ENCODE results near the gene SHISA6. TPM values are rescaled to one million over a fixed set of nuclear protein-coding genes. Genes with fewer than 3 reads are reported as not detected.

Gene SHISA6
- total RNA-seq, 1 experiment from 2014 or later: 40.0 TPM

- no TSS peak for BruUV-seq (replicated peaks)
- ChIA-PET CTCF (no interaction called here), POLR2A (ENCODE audit: low non-redundant PET) (no interaction called here)
- peaks cover 29% of the 10 kb centered on the region for H3K4me1 ChIP-seq (ENCODE audit: insufficient read depth, low read length, poor library complexity, severe bottlenecking)
- no peak overlapping the region for H3K27ac ChIP-seq (ENCODE audit: low read depth, low read length, poor library complexity, severe bottlenecking)
- TF ChIP-seq EZH2 (IDR thresholded peaks at IDR 0.05; ENCODE audit: borderline replicate concordance, low read depth, low read length, poor library complexity, severe bottlenecking): no peak
- TF ChIP-seq CTCF (conservative IDR thresholded peaks at IDR 0.05; ENCODE audit: low read depth, low read length): no peak
- H3K4me3 ChIP-seq (ENCODE audit: low read depth, low read length, poor library complexity, severe bottlenecking): no peak overlapping the region
- no peaks in the 10 kb centered on the region for H3K9me3 ChIP-seq (ENCODE audit: low read depth, low read length, poor library complexity, severe bottlenecking)
- no peak for DNase-seq (ENCODE audit: low spot score)
- intact Hi-C loops (cut with micrococcal nuclease; ENCODE audit: unreplicated experiment): no loop called here
- H3K36me3 ChIP-seq (ENCODE audit: insufficient read depth, low read length, poor library complexity, severe bottlenecking): no peaks in the 10 kb centered on the region
- no peaks in the 10 kb centered on the region for H3K27me3 ChIP-seq (replicated peaks; ENCODE audit: insufficient read depth, low read depth, low read length, poor library complexity)
Observed at GRCh38 chr17:11388054-11388453, 147.0 kb downstream of the SHISA6 start.

GRCh38 chr17:11389583-11389982, 148.6 kb downstream of the SHISA6 start:
- no peaks in the 10 kb centered on the region for H3K27me3 ChIP-seq (replicated peaks; ENCODE audit: insufficient read depth, low read depth, low read length, poor library complexity)
- H3K4me1 ChIP-seq (ENCODE audit: insufficient read depth, low read length, poor library complexity, severe bottlenecking): peaks cover 14% of the 10 kb centered on the region
- H3K4me3 ChIP-seq (ENCODE audit: low read depth, low read length, poor library complexity, severe bottlenecking): no peak overlapping the region
- intact Hi-C loops (cut with micrococcal nuclease; ENCODE audit: unreplicated experiment): no loop called here
- ChIA-PET POLR2A (ENCODE audit: low non-redundant PET) (no interaction called here), CTCF (no interaction called here)
- BruUV-seq (replicated peaks): no TSS peak
- H3K9me3 ChIP-seq (ENCODE audit: low read depth, low read length, poor library complexity, severe bottlenecking): no peaks in the 10 kb centered on the region
- DNase-seq (ENCODE audit: low spot score): no peak
- no peaks in the 10 kb centered on the region for H3K36me3 ChIP-seq (ENCODE audit: insufficient read depth, low read length, poor library complexity, severe bottlenecking)
- no peak for TF ChIP-seq CTCF (conservative IDR thresholded peaks at IDR 0.05; ENCODE audit: low read depth, low read length)
- TF ChIP-seq EZH2 (IDR thresholded peaks at IDR 0.05; ENCODE audit: borderline replicate concordance, low read depth, low read length, poor library complexity, severe bottlenecking): no peak
- H3K27ac ChIP-seq (ENCODE audit: low read depth, low read length, poor library complexity, severe bottlenecking): no peak overlapping the region

GRCh38 chr17:11391134-11391533, 150.1 kb downstream of the SHISA6 start:
- Histone ChIP-seq H3K27ac (ENCODE audit: low read depth, low read length, poor library complexity, severe bottlenecking) (no peak overlapping the region), H3K27me3 (replicated peaks; ENCODE audit: insufficient read depth, low read depth, low read length, poor library complexity) (no peaks in the 10 kb centered on the region), H3K9me3 (ENCODE audit: low read depth, low read length, poor library complexity, severe bottlenecking) (no peaks in the 10 kb centered on the region), H3K4me1 (ENCODE audit: insufficient read depth, low read length, poor library complexity, severe bottlenecking) (peaks cover 6% of the 10 kb centered on the region), H3K4me3 (ENCODE audit: low read depth, low read length, poor library complexity, severe bottlenecking) (no peak overlapping the region), H3K36me3 (ENCODE audit: insufficient read depth, low read length, poor library complexity, severe bottlenecking) (no peaks in the 10 kb centered on the region)
- BruUV-seq (replicated peaks): no TSS peak
- POLR2A ChIA-PET (ENCODE audit: low non-redundant PET): no interaction called here
- CTCF ChIA-PET: no interaction called here
- TF ChIP-seq CTCF (conservative IDR thresholded peaks at IDR 0.05; ENCODE audit: low read depth, low read length): peak; percentile 46; the same call in 1 of the 2 replicates
- no peak for TF ChIP-seq EZH2 (IDR thresholded peaks at IDR 0.05; ENCODE audit: borderline replicate concordance, low read depth, low read length, poor library complexity, severe bottlenecking)
- peak; percentile 19 for DNase-seq (ENCODE audit: low spot score)
- intact Hi-C loops (cut with micrococcal nuclease; ENCODE audit: unreplicated experiment): no loop called here

Measured in A673 (cell line).